ENCODE measurements around the gene P3H2.

P3H2 gene, protein sequence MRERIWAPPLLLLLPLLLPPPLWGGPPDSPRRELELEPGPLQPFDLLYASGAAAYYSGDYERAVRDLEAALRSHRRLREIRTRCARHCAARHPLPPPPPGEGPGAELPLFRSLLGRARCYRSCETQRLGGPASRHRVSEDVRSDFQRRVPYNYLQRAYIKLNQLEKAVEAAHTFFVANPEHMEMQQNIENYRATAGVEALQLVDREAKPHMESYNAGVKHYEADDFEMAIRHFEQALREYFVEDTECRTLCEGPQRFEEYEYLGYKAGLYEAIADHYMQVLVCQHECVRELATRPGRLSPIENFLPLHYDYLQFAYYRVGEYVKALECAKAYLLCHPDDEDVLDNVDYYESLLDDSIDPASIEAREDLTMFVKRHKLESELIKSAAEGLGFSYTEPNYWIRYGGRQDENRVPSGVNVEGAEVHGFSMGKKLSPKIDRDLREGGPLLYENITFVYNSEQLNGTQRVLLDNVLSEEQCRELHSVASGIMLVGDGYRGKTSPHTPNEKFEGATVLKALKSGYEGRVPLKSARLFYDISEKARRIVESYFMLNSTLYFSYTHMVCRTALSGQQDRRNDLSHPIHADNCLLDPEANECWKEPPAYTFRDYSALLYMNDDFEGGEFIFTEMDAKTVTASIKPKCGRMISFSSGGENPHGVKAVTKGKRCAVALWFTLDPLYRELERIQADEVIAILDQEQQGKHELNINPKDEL

DNA sequence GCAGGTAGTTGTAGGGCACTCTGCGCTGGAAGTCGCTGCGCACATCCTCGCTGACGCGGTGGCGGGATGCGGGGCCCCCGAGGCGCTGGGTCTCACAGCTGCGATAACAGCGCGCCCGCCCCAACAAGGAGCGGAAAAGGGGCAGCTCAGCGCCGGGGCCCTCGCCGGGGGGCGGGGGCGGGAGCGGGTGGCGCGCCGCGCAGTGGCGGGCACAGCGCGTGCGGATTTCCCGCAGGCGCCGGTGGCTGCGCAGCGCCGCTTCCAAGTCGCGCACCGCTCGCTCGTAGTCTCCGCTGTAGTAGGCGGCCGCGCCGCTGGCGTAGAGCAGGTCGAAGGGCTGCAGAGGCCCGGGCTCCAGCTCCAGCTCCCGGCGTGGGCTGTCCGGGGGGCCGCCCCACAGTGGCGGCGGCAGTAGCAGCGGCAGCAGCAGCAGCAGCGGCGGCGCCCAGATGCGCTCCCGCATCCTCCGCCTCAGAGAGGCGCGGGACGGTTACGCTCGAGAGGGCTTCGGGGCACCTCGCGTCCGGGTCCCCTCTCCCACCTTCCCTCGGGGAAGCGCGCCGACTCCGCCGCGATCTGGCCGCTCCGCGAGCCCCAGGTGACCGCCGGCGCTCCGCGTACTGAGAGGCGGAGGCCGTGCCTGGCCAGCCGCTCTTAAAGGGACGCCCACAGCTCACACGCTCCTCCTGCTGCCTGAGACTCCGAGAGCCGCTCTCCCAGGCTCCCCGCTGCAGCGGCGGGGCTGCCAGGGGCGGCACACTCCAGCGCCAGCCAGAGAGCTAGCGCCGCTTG is at the start of gene P3H2:
P3H2 (minus strand) TSS at position 629 of the 792 bp plus-strand sequence; CDS start at position 463, 166 bp downstream.
- no peak within 1 kb of the TSS for H2AFZ ChIP-seq (ENCODE audit: low read length)
- no peaks in the 10 kb centered on the region for H4K20me1 ChIP-seq (ENCODE audit: insufficient read depth, low read length, poor library complexity, severe bottlenecking)
- no peaks in the 10 kb centered on the region for H3K9me2 ChIP-seq (replicated peaks; ENCODE audit: low read depth, low read length)
- H3K27me3 ChIP-seq (ENCODE audit: insufficient read depth, low read length, poor library complexity, severe bottlenecking): no peaks in the 10 kb centered on the region
- no peak within 1 kb of the TSS for H3K4me2 ChIP-seq (ENCODE audit: low read depth, low read length, poor library complexity, severe bottlenecking)
- H3K4me1 ChIP-seq (ENCODE audit: insufficient read depth, low read length, poor library complexity, severe bottlenecking): no peaks in the 10 kb centered on the region
- H3F3A ChIP-seq (ENCODE audit: low read depth): no peaks in the 10 kb centered on the region
- H3K9ac ChIP-seq (ENCODE audit: low read depth, low read length, poor library complexity, severe bottlenecking): no peak within 1 kb of the TSS
- H3K36me3 ChIP-seq (ENCODE audit: insufficient read depth, low read length): no peaks in the 10 kb centered on the region
- no peak within 1 kb of the TSS for H3K4me3 ChIP-seq (ENCODE audit: low read length, poor library complexity, severe bottlenecking)
- no peak for TF ChIP-seq EZH2phosphoT487 (IDR thresholded peaks at IDR 0.05; ENCODE audit: borderline replicate concordance)
- TF ChIP-seq, protein P1, sequence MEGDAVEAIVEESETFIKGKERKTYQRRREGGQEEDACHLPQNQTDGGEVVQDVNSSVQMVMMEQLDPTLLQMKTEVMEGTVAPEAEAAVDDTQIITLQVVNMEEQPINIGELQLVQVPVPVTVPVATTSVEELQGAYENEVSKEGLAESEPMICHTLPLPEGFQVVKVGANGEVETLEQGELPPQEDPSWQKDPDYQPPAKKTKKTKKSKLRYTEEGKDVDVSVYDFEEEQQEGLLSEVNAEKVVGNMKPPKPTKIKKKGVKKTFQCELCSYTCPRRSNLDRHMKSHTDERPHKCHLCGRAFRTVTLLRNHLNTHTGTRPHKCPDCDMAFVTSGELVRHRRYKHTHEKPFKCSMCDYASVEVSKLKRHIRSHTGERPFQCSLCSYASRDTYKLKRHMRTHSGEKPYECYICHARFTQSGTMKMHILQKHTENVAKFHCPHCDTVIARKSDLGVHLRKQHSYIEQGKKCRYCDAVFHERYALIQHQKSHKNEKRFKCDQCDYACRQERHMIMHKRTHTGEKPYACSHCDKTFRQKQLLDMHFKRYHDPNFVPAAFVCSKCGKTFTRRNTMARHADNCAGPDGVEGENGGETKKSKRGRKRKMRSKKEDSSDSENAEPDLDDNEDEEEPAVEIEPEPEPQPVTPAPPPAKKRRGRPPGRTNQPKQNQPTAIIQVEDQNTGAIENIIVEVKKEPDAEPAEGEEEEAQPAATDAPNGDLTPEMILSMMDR (conservative IDR thresholded peaks at IDR 0.05; ENCODE audit: low read length): no peak
- H3K9me3 ChIP-seq (ENCODE audit: insufficient read depth, low read depth, low read length): no peaks in the 10 kb centered on the region
- H3K79me2 ChIP-seq (ENCODE audit: insufficient read depth, low read length): no peaks in the 10 kb centered on the region

DNA sequence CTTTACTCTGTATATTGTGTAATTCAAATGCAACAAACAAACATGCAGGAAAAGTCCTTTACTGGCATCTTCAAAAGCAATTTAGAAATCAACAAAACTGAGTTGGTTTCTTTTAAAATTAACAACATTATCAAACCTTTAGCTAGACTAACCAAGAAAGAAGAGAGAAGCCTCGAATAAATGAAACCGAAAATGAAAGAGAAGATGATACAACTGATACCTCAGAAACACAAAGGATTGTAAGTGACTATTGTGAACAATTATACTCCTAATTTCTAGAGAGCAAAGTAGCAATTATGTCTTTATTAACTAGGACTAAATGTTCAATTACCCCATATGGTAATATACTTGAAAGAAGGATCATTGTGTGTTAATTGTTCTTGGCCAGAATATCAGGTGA is 49.2 kb upstream of the P3H2 start:
- H2AFZ ChIP-seq (ENCODE audit: low read length): no peak overlapping the region
- H3K4me3 ChIP-seq (ENCODE audit: low read length, poor library complexity, severe bottlenecking): no peak overlapping the region
- no peak overlapping the region for H3K4me2 ChIP-seq (ENCODE audit: low read depth, low read length, poor library complexity, severe bottlenecking)

DNA sequence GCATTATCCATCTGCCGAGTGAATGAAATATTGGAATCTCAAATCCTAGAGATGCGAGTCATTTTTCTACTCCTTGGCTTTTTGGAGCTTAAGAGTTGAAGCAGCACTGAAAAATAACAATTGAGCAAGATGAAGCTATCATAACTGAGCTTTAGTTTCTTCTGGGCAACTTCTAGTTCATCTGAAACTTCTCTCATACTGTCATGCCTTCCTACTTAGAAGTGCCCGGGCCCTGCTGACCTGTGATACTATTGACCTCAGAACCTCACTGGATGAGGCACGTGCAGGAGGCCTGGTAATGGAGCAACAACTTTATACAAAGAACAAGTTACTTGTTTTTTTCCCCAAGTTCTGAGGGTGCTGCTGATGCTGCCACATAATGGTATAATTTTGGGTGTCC is 48.5 kb upstream of the P3H2 start:
- no peaks in the 10 kb centered on the region for H3K27me3 ChIP-seq (ENCODE audit: insufficient read depth, low read length, poor library complexity, severe bottlenecking)
- H3K9me3 ChIP-seq (ENCODE audit: insufficient read depth, low read depth, low read length): no peaks in the 10 kb centered on the region
- TF ChIP-seq, protein P1 (conservative IDR thresholded peaks at IDR 0.05; ENCODE audit: low read length): no peak
- TF ChIP-seq EZH2phosphoT487 (IDR thresholded peaks at IDR 0.05; ENCODE audit: borderline replicate concordance): no peak
- no peaks in the 10 kb centered on the region for H3K9me2 ChIP-seq (replicated peaks; ENCODE audit: low read depth, low read length)
- no peaks in the 10 kb centered on the region for H3K4me1 ChIP-seq (ENCODE audit: insufficient read depth, low read length, poor library complexity, severe bottlenecking)
- H3F3A ChIP-seq (ENCODE audit: low read depth): no peaks in the 10 kb centered on the region
- no peak overlapping the region for H2AFZ ChIP-seq (ENCODE audit: low read length)
- H3K4me3 ChIP-seq (ENCODE audit: low read length, poor library complexity, severe bottlenecking): no peak overlapping the region
- no peak overlapping the region for H3K9ac ChIP-seq (ENCODE audit: low read depth, low read length, poor library complexity, severe bottlenecking)
- H3K79me2 ChIP-seq (ENCODE audit: insufficient read depth, low read length): no peaks in the 10 kb centered on the region
- H3K4me2 ChIP-seq (ENCODE audit: low read depth, low read length, poor library complexity, severe bottlenecking): no peak overlapping the region
- H4K20me1 ChIP-seq (ENCODE audit: insufficient read depth, low read length, poor library complexity, severe bottlenecking): no peaks in the 10 kb centered on the region
- H3K36me3 ChIP-seq (ENCODE audit: insufficient read depth, low read length): no peaks in the 10 kb centered on the region

More for the DNA sequence above, 49.2 kb upstream of the P3H2 start:
- H3K9me2 ChIP-seq (replicated peaks; ENCODE audit: low read depth, low read length): no peaks in the 10 kb centered on the region
- H3K27me3 ChIP-seq (ENCODE audit: insufficient read depth, low read length, poor library complexity, severe bottlenecking): no peaks in the 10 kb centered on the region
- H3F3A ChIP-seq (ENCODE audit: low read depth): no peaks in the 10 kb centered on the region
- TF ChIP-seq EZH2phosphoT487 (IDR thresholded peaks at IDR 0.05; ENCODE audit: borderline replicate concordance): no peak
- TF ChIP-seq, protein P1 (conservative IDR thresholded peaks at IDR 0.05; ENCODE audit: low read length): no peak
- no peaks in the 10 kb centered on the region for H3K79me2 ChIP-seq (ENCODE audit: insufficient read depth, low read length)
- H3K36me3 ChIP-seq (ENCODE audit: insufficient read depth, low read length): no peaks in the 10 kb centered on the region
- H3K9ac ChIP-seq (ENCODE audit: low read depth, low read length, poor library complexity, severe bottlenecking): no peak overlapping the region
- no peaks in the 10 kb centered on the region for H3K9me3 ChIP-seq (ENCODE audit: insufficient read depth, low read depth, low read length)
- H3K4me1 ChIP-seq (ENCODE audit: insufficient read depth, low read length, poor library complexity, severe bottlenecking): no peaks in the 10 kb centered on the region
- H4K20me1 ChIP-seq (ENCODE audit: insufficient read depth, low read length, poor library complexity, severe bottlenecking): no peaks in the 10 kb centered on the region
